ENCODE measurements around the gene NR1I3. TPM values are rescaled to one million over a fixed set of nuclear protein-coding genes. Genes with fewer than 3 reads are reported as not detected.
"Not testable (repeated sequence)": the region's sequence is repeated elsewhere in the genome, so short reads cannot be mapped to it uniquely, and the experiment has no call there.

The NR1I3 gene
- total RNA-seq, 1 experiment from 2014 or later, result not detected

DNA sequence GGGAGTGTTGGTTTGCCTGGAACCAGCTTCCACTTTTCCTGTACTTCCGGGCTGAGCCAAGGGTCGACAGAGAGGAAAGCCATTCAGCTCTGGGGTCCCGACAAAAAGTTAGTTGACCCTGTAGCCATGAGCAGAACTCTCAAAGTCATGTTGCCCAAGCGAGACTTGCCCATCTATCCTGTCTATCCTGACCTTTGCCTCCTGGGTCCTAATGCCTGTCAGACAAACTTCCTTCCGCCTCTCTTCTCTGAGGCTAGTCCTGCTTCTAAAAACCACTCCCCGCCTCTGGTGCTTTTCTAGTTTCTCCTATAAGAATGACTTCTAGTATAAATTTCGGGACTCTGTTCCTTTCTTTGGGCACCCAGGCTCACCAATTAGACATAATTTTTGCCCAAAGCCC, 12.8 kb upstream of the NR1I3 start:
- no peak for DNase-seq (ENCODE audit: low read depth)

DNA sequence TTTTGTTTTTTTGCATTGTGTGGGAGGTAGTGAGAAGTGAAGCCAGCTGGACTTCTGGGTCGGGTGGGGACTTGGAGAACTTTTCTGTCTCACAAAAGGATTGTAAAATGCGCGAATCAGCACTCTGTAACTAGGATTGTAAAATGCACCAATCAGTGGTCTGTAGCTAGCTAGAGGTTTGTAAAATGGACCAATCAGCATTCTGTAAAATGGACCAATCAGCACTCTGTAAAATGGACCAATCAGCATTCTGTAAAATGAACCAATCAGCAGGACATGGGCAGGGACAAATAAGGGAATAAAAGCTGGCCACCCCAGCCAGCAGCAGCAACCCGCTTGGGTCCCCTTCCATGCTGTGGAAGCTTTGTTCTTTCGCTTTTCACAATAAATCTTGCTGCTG, 12.1 kb upstream of the NR1I3 start:
- not testable (repeated sequence) for DNase-seq (ENCODE audit: low read depth)

DNA sequence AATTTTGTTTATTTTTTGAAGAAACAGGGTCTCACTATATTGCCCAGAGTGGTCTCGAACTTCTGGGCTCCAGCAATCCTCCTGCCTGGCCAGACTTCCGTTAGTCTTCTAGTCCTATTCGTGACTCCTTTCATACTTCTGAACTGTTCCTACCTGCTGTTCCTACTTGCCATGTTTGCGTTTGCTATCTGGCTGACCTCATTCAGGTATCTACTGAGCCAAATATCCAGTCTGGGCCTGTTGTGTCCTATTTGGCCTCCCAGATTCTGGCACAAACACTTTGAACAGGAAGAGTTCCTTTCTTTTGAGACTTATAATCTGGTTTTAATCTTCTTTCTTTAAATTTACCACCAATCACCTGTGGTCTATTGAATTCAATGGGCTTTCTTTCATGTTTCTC, 6.9 kb upstream of the NR1I3 start:
- DNase-seq (ENCODE audit: low read depth), result no peak

DNA sequence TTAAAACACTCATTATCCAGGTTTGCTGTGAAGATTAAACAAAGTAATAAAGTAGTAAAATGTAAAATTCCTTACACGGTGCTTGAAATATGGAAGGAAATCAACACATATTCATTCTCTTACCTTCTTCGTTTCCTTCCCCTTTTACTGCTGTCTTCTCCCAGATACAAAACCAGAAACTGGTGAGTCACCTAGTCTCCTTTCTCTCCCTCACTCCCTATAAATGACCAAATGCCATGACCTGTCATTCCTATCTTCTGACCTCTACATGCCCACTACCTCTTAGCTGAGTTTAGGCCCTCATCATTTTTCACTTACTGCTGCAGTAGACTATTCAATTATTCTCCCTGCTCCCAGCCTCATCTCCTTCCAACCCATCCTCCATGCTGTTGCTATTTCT, 4.3 kb upstream of the NR1I3 start:
- no peak for DNase-seq (ENCODE audit: low read depth)

DNA sequence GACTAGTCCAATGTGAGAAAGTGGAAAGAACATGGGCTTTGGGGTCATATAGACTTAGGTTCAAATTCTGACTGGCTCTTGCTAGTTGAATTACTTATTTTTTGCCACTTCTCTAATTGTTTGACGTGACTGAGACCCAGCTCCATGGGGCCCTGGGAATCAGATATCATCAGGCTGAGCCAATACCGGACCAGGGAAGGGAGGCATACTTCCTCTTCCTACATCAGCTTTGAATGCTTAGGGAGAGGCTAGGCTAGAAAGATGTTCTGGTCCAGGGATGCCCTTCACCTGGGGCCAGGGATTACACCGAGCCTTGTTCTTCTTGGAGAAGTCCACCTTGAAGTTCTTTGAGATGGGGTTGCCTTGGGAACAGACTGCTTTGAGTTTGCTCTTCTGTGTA, 3.7 kb upstream of the NR1I3 start:
- DNase-seq (ENCODE audit: low read depth), result no peak

DNA sequence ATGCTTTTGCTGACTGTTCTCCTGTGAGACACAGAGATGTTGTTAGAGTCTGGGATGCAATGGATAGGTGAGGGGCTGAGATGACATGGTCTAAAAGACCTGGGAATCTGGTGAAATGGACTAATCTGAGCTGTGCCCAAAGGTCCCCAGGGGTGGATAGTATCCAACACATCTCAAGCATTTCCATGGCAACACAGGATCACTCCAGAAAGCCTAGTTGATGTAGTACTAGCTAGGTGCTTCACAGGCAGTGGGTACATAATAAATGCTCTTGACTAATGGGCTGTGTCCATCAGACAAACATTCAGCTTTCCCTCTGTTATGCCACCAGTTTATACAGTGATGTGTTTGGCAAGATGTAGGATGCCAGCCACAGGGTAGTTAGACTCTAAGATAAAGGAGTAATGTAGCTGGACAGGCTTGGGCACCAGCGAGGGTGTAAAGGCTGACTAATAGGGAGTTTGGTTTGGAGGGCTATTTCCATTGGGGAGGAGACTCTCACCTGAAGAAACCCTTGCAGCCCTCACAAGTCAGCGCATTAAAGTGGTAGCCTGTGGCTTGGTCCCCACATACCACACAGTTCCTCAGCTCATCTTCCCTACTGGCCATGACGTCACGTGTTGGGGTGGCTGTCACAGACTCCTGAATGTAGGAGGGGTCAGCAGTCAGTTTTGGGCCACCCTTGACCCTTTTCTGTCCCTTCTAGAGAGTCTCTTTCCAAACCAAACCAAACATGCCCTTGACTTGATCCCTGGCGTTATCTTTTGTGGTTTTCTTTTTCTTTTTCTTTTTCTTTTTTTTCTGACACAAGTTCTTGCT, 1.8 kb downstream of the NR1I3 start:
- no peak for DNase-seq (ENCODE audit: low read depth)

DNA sequence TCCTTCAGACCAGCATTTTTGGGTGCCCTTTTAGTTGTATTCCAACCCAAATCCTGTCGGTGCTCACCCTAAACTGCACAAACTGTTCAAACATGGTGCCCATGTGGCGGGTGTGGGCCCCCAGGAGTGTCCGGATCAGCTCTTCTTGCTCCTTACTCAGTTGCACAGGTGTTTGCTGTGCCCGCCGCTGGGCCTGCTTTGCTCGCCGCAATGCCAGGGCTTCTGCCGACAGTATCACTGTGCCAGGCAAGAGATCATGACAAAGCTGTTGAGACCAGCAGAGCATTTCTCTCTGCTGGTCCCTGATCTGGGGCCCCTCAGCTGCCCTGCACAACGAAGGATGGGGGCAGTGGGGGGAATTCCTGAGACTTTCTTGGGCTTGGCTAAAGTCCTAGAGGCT, 4.9 kb downstream of the NR1I3 start:
- no peak for DNase-seq (ENCODE audit: low read depth)

DNA sequence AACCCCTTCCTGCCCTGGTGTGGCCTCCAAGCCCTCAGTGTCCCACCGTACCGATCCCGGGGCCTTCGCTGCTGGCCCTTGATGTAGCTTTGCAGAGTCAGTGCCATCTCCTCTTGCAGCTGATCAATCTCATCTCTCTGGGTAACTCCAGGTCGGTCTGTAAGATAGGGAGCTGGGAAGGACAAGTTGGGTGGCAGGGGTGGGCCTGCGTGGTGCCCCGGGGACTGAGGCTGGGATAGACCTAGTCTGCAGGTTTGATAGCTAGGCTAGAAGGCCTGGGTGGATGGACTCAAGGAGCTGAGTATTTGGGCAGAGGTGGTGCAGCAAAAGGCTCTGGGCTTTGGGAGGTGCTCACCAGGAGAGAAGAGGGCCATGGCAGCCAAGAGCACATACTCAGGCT, 7.2 kb downstream of the NR1I3 start:
- DNase-seq (ENCODE audit: low read depth), result no peak

DNA sequence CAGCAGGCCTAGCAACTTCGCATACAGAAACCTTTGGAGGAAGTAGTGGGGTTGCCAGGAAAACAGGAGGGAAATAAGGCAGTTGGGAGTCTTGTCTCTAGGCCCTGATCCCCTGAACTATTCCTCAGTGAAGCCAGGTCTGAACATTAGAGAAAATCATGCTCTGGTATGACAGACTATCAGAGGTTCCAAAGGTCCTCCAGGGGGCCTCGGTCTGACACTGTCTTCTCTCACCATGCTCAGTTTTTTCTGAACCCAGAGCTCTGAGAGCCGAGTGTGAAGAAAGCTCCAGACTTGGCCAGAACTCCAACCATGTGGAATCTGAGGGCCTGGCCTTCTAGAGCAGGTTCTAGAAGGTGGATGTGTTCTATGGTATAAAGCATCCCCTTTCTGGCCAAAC, 8.1 kb downstream of the NR1I3 start:
- no peak for DNase-seq (ENCODE audit: low read depth)

DNA sequence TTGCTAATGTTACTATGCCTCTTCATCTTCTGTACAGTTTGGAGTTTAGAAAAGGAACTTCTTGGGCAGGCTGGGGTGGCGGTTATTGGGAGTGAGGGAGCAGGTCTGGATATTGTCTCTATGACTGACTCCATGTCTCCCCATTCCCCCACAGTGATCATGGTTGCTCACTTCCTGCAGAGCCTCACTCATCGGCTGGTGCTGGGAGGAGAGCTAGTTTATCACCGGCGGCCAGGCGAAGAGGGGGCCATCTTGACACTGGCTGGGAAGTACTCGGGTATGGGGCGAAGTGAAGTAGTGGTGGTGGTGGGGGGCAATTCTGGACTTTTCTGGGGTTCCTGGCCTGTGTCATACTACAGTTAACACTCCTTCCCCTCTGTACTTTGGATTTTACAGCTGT, 10.0 kb downstream of the NR1I3 start:
- DNase-seq (ENCODE audit: low read depth), result no peak

DNA sequence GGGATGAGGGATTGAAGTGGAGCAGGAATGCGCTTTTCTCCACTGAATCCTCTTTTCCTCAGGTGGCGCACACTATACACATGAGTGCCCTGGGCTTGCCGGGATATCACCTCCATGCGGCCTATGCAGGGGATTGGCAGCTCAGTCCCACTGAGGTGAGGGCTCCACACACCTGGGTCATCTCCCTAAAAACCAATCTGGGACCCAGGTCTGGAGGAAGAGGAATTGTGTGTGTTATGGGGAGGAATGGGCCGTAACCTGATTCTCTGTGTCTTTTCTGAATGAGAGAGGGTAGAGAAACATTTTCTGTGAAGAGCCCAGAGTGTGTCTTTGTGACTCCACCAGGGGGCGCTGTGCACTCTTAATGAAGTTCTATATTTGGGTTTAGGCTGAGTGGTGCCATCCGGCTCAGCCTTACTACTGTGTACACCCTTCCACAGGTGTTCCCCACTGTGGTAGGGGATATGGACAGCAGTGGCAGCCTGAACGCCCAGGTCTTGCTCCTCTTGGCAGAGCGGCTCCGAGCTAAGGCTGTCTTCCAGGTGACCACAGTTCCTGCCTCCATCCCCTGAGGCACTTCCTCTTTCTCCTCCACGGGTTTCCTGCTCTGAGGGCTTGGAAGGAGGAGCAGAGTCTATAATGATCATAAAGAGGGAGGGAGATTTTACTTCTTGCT, 10.7 kb downstream of the NR1I3 start:
- DNase-seq (ENCODE audit: low read depth), result peak; percentile 67

DNA sequence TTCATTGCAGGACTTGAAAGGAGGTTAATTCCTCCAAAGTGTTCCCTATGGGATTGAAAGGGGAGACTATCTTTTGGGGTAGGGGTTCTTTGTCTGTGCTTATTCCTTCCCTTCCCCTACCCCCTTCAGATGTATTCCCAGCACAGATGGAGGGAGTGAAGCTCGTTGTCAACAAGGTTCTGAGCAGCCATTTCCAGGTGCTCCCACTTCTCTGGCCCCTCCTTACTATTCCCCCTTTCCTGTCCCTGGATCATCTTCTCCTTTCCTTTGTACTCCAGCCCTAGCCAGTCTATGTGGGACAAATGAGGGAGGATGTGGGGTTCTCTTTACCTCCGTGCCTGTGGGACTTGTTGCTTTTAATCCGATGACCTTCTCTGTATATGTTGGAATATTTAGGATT, 11.2 kb downstream of the NR1I3 start:
- DNase-seq (ENCODE audit: low read depth), result no peak

DNA sequence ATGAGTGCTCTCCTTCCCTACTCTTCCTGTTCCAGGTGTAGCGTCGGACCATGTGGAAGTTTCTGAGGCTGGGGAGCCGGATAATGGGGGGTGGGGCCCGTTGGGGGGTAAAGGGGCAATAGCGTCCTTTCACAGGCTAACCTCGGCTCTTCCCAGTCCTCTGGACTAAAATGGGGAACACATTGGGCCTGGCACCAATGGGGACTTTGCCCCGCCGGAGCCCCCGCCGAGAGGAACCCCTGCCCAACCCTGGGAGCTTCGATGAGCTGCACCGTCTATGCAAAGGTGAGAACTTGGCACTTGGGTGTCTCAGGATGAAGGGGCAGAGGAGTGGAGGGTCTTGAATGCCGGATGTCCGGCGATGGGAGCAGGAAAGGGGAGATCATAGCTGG, 11.7 kb downstream of the NR1I3 start:
- DNase-seq (ENCODE audit: low read depth), result no peak

DNA sequence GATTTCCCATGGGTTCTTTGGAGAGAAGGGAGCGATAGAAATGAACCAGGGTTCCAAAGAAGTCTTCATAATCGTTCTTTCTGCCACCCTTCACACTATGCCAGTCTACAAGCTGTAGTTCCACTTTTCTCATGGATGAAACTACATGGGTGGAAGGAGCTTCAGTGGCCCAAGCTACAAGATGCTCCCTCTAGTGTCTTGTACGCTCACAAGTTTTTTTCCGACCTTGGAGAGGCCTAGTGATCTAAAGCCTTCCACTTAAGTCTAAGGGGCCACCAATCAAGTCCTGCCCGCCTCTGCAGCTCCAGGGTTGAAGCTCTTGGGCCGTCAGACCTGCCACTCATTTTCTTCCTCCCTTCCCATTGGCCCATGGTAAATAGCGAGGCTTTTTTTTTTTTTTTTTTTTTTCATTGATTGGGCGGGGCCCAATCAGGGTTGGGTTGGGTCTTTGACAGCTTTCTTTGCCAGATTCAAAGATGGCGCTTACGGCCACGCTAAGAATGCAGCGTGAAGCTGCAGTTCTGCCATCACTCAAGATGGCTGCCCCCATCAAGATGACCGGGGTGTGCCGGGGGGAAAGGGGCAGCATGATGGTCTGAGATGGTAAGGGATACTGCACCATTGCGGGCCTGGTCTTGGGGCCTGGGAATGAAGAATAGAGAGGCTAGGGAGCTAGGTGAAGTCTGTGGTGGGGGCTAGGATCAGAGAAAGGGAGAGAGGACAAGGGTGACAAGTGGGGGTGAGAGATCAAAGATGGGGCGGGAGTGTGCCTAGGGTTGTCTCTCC, 12.3 kb downstream of the NR1I3 start, which contains the start of gene TOMM40L:
Gene TOMM40L (plus strand): TSS at position 527 of the 786 bp plus-strand sequence. CDS start 430 bp downstream, outside the sequence.
- peak; percentile 99 for DNase-seq (ENCODE audit: low read depth)

DNA sequence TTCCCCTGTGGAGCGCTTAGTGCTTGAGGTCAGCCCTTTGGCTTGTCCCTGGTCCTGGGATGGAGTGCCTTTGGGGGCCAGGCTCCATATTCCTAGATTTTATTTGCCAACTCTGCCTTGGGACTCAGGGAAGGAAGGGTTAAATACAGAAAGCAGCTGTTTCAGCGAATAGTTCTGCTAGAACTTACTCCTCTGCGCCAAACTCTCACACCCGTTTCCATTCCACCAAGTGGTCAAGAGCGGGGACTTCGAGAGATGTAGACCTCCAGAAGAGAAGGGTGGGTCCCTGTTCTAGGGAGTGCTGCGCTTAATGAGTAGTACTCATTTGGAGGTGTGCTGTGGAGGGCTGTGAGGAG, 12.8 kb downstream of the NR1I3 start:
- no peak for DNase-seq (ENCODE audit: low read depth)

DNA sequence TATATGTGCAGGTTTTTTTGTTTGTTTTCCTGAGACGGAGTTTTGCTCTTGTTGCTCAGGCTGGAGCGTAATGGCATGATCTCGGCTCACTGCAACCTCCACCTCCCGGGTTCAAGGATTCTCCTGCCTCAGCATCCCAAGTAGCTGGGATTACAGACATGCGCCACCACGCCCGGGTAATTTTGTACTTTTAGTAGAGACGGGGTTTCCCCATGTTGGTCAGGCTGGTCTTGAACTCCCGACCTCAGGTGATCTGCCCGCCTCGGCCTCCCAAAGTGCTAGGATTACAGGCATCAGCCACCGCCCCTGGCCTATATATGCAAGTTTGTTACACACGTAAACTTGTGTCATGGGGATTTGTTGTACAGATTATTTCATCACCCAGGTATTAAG, 13.3 kb downstream of the NR1I3 start:
- not testable (repeated sequence) for DNase-seq (ENCODE audit: low read depth)

DNA sequence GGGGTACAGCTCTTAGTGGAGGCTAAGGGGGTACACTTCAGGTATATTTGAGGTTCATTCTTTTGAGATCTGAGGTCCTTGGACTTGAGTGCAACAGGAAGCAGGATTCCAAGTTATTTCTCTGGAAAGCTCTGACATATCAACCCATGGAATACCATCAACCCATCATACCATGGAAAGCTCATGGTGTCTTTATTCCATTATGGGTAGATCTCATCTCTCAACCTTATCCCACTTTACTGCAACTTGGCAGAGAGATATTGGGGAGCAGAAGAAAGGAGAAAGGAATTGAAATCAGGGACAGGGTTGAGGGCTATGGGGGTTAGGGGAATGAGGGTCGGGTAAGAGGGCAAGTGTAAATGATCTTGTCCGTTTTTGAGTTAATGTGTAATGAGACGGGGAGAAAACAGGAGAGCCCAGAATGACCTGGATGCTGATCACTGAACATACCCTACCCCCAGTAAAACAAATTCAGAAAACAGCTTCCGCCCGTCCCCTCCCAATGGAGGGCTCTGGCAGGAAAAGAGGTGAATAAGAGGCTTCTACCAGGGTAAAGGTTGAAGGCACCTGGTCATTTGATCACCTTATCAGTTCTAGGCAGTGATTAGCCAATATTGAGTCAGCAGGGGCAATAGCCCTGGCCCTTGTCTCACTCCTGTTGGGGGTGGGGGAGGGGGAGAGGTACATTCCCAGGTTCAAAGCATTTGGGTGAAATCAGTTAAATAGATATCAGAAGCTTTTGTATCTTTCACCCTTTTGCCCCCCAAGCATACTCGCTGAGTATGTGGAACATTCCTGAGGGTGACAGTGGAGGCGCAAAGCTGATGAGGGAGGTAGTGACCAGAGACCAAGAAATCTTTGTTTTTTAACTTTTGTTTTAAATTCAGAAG, 14.0 kb downstream of the NR1I3 start:
- no peak for DNase-seq (ENCODE audit: low read depth)

DNA sequence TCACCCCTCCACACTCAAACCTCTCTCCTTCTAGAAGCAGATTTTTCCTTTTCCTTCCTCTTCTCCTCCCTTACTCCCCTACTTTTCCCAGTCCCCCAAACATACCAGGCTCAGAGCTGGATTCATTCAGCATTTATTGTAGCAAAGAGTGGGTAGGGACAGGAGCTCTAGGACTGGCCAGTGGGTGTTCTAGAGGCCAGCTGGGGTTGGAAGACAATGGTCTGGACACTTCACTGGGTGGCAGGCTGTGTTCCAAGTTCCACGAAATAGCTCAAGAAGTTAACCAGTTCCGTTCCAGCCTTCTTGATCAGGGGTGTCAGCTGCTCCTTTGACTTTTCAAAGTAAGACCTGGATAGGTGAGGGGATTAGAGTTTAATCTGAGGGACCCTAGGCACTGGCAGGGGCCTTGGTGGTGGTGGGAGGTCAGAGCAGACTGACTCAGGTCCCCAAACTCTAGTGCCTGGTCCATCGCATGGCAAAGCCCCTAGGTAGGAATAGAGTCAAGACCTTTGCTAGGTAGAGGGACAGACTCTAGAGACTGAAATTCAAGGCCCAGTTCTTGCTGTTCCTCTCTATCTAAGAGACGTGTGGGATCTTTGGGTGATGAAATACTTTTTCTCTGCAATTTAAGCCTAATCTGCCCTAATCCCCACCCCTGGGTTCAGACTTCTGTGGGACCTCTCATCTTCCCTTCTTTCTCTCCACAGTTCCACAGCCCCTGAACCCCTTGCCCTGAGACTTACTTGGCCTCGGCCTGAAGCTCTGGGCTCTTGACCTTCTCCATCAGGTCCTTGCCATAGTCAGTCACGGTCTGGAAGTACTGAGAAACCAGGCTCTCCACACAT, 15.6 kb downstream of the NR1I3 start:
- no peak for DNase-seq (ENCODE audit: low read depth)

DNA sequence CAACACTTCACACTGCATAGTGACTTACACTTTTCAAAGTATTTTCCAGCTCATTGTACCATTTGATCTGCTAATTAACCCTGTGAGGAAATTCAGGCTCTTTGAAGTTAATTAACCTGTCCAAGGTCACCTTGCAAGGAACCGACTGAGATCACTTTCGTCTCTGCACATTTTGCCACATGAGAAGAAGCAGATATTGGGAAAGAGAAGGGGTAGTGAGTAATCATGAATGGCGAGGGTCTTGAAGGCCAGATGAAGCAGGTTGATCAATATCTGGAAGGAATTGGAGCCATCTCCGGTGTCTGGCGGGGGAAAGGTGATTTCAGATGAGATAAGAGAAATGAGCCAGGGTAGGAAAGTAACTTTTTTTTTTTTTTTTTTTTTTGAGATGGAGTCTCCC, 18.0 kb downstream of the NR1I3 start:
- DNase-seq (ENCODE audit: low read depth), result no peak

DNA sequence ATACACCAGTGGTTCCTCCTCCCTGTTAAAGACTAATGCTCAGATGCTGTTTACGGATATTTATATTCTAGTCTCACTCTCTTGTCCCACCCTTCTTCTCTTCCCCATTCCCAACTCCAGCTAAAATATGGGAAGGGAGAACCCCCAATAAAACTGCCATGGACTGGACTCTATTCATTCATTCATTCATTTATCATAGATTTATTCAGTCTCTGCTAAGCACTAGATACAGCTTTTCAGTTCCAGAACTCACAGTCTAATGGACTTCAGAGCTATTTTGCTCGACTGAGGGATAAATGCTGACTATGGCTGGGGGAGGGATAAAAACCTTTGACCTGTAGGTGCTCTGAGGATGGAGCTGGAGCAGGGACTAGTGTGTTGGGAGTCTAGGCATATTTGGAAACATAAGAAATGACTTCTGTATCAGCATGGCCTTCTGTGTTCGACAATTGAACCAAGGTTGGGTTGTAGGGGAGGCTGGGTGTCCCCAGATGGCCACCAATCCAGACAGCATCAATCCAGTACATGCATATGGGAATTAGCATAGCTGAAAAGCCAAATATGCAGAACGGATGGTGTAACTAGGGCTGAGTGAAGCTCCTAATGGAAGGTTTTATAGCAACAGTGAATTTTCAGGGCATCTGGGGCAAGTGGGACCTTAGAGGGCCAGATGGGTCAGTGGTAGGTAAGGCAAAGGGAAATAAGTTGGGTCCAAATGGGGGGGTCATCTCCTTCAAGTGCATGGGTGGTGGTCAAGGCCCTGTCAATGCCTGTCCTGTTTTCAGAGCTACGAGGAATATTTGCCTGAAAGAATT, 18.7 kb downstream of the NR1I3 start:
- no peak for DNase-seq (ENCODE audit: low read depth)

All from RPMI7951 (cell line).